K562 (cell line): ENCODE measurements around the gene MADCAM1. TPM values are rescaled to one million over a fixed set of nuclear protein-coding genes. Genes with fewer than 3 reads are reported as not detected.

Source experiments
- CBX1 ChIP-seq: sonication (generic); IDR thresholded peaks from 2 replicates; pipeline ENCODE4 v1.6.1; 2016; ENCODE audit warnings: antibody characterized with exemption, low read depth, mild to moderate bottlenecking
- MLLT1 ChIP-seq, 2 experiments: fragments of 450-650 bp; IDR thresholded peaks; 2 replicates each; pipeline ENCODE4 v1.6.1; 2016
- NR2C1 ChIP-seq, 2 experiments: fragments of 450-650 bp; IDR thresholded peaks; 2 replicates each; pipeline ENCODE4 v1.6.1; 2017; ENCODE audit warnings: mild to moderate bottlenecking in 2 of 2, antibody characterized with exemption in 1 of 2, inconsistent platforms in 1 of 2, missing compliant biosample characterization in 1 of 2, missing genetic modification characterization in 1 of 2
- NR2C2 ChIP-seq, 2 experiments: fragments of 200-800 bp in 1 of 2; sonication (Bioruptor generic) in 1 of 2; sonication (generic) in 1 of 2; formaldehyde crosslinking in 1 of 2; IDR thresholded peaks; 2 replicates each; pipeline versions ENCODE4 v1.6.1 to v1.8.0; 2016 to 2022; ENCODE audit warnings: mild to moderate bottlenecking in 1 of 2, missing compliant biosample characterization in 1 of 2, missing genetic modification characterization in 1 of 2, missing genetic modification reagents in 1 of 2
- POU5F1 ChIP-seq: fragments of 150-350 bp; IDR thresholded peaks from 2 replicates; pipeline ENCODE4 v1.6.1; 2014; ENCODE audit warnings: borderline replicate concordance, low read length, low read depth, mild to moderate bottlenecking; ENCODE audit not compliant: partially characterized antibody
- XRCC3 ChIP-seq: fragments of 450-650 bp; IDR thresholded peaks from 2 replicates; pipeline ENCODE4 v1.6.1; 2017; ENCODE audit warnings: mild to moderate bottlenecking, moderate library complexity
- ZBTB17 ChIP-seq: fragments of 450-650 bp; formaldehyde crosslinking; IDR thresholded peaks from 2 replicates; pipeline ENCODE4 v1.4.0; 2020; ENCODE audit warnings: mild to moderate bottlenecking
- ZNF124 ChIP-seq: sonication (generic); formaldehyde crosslinking; IDR thresholded peaks from 2 replicates; pipeline ENCODE4 v1.8.1; 2022; ENCODE audit warnings: missing genetic modification reagents
- ZNF263 ChIP-seq: sonication (generic); formaldehyde crosslinking; IDR thresholded peaks from 2 replicates; pipeline ENCODE4 v1.8.0; 2022; ENCODE audit warnings: mild to moderate bottlenecking, missing genetic modification reagents, borderline replicate concordance
- polyA plus RNA-seq, 8 experiments: library from polyadenylated mRNA; depleted of rRNA in 4 of 8; stranded (reverse) in 5 of 8; unstranded in 3 of 8; fragments of >200 nt; fragmentation: Nextera tagmentation in 2 of 8; fragmentation: Illumina TruSeq in 1 of 8; extraction: Ambion mirVana in 2 of 8; extraction: Trizol in 1 of 8; gene quantifications; 2 replicates each; pipeline versions ENCODE4 v1.2.1 to v1.2.3, GENCODE V29; 2011 to 2014; ENCODE audit warnings: inconsistent platforms in 1 of 8, missing spikeins in 1 of 8
- total RNA-seq, 7 experiments: library from RNA; depleted of rRNA in 6 of 7; stranded (reverse); fragments of >200 nt in 6 of 7; fragmentation: Illumina TruSeq in 2 of 7; extraction: Trizol in 2 of 7; gene quantifications; 2 replicates each; pipeline versions ENCODE4 v1.2.1 to v1.2.3, GENCODE V29; 2011 to 2021; ENCODE audit warnings: low replicate concordance in 1 of 7
- TF ChIP-seq, protein P1 (sequence below): sonication (generic); formaldehyde crosslinking; IDR thresholded peaks from 2 replicates; pipeline ENCODE4 v1.8.1; 2023; ENCODE audit warnings: mild to moderate bottlenecking, missing genetic modification reagents

The MADCAM1 gene
- total and polyA plus RNA-seq, 9 of the 15 experiments (the other 6 are each of a cell fraction or from before 2014, with no cell fraction given) = 0.09 to 0.36 (median 0.09) TPM; not detected in 6

DNA sequence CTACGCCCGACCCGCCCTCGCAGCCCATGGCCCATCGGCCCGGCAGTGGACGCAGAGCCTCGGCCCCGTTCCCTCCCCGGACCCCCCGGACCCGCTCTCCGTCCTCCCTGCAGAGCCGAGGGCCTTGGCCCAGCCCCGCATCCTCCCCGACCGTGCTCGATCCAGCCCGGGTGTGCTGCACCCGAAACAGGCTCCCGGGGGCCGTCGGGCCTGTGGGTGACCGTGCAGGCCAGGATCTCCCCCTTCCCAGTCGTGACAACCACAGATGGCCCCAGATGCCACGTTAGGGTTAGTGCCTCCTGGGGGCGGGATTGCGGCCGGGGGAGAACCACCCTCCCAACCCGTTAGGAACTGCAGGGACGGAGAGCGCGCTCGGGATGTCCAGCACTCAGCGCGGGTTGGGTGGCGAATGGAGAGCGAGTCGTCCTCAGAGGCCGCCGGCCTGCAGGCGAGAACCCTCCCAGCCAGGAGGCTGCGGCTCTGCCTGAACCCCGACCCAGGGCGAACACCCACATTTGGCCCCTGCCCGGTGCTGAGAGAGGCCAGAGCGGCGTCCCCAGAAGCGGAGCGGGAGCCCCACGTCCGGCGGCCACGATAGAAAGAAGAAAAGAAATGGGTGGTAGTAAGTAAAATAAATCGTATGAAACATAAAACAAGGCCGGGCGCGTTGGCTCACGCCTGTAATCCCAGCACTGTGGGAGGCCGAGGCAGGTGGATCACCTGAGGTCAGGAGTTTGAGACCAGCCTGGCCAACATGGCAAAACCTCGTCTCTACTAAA is 6.7 kb upstream of the MADCAM1 start (continued):
- TF ChIP-seq NR2C2 (CRISPR knock-in tag; IDR thresholded peaks at IDR 0.05) (no peak), NR2C2 (tag; IDR thresholded peaks at IDR 0.05) (peak; percentile 57; the same call in 1 of the 2 replicates), ZNF263 (CRISPR knock-in tag) (peak; percentile 91), CBX1 (0 out of 2 replicates have a peak, but pooled peaks have one; percentile 48), ZBTB17 (CRISPR knock-in tag) (no peak), XRCC3 (no peak), POU5F1 (no peak), ZNF124 (CRISPR knock-in tag) (no peak; the same call in 1 of the 2 replicates), NR2C1 (IDR thresholded peaks at IDR 0.05) (peak; percentile 17; the same call in 1 of the 2 replicates), NR2C1 (tag; IDR thresholded peaks at IDR 0.05) (no peak; the same call in none of the 2 replicates), MLLT1 (IDR thresholded peaks at IDR 0.05) (peak in 1 of 2 experiments; percentile 77; a peak in 2 of 4 replicates)
- TF ChIP-seq, protein P1, sequence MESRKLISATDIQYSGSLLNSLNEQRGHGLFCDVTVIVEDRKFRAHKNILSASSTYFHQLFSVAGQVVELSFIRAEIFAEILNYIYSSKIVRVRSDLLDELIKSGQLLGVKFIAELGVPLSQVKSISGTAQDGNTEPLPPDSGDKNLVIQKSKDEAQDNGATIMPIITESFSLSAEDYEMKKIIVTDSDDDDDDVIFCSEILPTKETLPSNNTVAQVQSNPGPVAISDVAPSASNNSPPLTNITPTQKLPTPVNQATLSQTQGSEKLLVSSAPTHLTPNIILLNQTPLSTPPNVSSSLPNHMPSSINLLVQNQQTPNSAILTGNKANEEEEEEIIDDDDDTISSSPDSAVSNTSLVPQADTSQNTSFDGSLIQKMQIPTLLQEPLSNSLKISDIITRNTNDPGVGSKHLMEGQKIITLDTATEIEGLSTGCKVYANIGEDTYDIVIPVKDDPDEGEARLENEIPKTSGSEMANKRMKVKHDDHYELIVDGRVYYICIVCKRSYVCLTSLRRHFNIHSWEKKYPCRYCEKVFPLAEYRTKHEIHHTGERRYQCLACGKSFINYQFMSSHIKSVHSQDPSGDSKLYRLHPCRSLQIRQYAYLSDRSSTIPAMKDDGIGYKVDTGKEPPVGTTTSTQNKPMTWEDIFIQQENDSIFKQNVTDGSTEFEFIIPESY = peak; percentile 84
